Caki2 (cell line): ENCODE measurements around the gene FBLN7. TPM values are rescaled to one million over a fixed set of nuclear protein-coding genes. Genes with fewer than 3 reads are reported as not detected.
"Not testable (repeated sequence)": the region's sequence is repeated elsewhere in the genome, so short reads cannot be mapped to it uniquely, and the experiment has no call there.

Source experiments
- DNase-seq: peaks from one replicate; pipeline ENCODE4 v3.0.0-alpha.2; 2015; ENCODE audit warnings: low read depth
- in situ Hi-C: cut with HindIII; loops from 2 replicates; pipeline ENCODE4 v1.10.0; 2016; ENCODE audit warnings: low sequenced_read_pairs, low pct_unique_long_range_greater_than_20kb, mixed read lengths
- total RNA-seq: library from RNA; depleted of rRNA; stranded (reverse); fragments of >200 nt; shearing (Covaris generic); gene quantifications from 2 replicates; pipeline ENCODE4 v1.2.3, GENCODE V29; 2014; ENCODE audit warnings: low replicate concordance; rRNA removed

FBLN7 gene
- total RNA-seq, 1 experiment from 2014 or later = 13.6 TPM

DNA sequence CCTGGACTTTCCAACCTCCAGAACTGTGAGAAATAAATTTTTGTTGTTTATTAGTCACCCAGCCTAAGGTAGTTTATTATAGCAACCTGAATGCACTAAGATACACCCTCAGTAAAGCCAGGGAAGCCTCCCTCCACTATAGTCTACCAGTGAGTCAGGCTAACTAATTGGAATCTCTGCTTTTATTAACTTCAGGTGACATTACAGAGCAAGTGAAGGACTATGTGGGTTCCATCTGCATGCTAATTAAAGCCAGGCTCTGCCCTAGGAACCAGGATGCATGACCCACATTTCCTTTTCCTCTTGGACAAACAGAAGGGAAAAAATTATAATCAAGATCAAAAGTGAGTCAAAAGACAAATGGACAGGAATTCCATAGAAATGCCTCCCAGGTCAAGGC lies 60.6 kb downstream of the FBLN7 start:
- DNase-seq = no peak
- in situ Hi-C loops = no loop called here

DNA sequence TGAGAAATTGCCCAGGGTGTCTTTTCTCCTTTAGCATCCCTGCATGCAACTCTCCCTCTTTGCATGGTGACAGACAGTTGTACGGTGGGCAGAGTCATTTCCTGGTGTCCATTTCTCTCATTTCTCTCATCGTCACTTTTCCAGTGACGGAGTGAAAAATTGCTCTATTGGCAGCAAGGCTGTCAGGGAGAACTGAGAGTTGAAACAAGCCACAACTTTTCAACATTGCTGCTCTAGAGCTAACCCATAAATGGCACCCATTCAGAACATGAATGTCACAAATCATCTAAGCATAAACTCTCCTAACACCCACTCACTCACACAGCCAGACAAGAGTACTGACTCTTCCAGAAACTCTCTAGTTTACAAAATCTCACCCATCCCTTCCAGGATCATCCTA lies 61.0 kb downstream of the FBLN7 start:
- no peak for DNase-seq
- in situ Hi-C loops = no loop called here

DNA sequence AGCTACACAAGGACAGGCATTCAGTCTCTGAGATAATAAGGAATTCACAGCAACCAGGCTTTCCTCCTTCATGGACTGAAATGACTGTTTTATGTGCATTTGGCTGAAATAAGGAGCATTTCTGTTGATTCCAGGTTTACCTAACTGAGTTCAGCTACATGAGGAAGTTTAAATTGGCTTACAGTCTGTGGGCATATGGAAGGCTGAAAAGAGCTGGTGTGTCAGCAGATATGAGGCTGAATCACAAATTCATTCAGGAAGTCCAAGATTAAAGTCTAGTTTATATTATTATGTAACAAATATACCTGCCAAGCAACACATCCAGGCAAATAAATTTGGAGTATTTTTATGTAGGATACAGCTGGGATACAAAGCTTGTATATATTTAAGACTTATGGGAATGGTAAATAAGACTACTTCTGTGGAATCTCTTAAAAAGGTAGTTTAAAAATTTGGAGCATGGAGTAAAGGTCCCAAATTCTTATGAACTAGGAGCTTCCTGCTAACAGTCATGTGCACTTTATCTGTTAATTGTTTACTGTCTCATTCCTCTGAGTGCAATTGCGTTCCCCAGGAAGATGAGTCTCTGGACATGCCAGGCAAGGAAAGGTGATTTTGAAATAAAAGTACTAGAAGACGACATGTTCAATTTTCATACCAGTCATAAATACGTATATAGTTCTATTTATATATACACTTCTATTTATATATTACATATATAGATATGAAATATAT lies 63.7 kb downstream of the FBLN7 start:
- in situ Hi-C loops = no loop called here
- no peak for DNase-seq

DNA sequence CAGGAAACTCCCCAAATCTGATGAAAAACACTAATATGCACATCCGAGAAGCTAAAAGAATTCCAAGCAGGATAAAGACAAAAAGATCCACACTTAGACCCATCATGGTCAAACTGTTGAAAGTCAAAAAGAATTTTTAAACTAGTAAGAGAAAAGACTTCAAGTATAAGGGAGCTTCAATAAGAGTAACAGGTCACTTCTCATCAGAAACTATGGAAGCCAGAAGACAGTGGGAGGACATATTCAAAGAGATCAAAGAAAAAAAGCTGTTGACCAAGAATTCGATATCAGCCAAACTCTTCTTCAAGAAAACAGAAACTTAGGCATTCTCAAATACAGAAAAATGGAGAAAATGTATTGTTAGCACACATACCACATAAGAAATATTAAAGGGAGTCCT lies 66.2 kb downstream of the FBLN7 start:
- in situ Hi-C loops = no loop called here
- peak; percentile 43 for DNase-seq

DNA sequence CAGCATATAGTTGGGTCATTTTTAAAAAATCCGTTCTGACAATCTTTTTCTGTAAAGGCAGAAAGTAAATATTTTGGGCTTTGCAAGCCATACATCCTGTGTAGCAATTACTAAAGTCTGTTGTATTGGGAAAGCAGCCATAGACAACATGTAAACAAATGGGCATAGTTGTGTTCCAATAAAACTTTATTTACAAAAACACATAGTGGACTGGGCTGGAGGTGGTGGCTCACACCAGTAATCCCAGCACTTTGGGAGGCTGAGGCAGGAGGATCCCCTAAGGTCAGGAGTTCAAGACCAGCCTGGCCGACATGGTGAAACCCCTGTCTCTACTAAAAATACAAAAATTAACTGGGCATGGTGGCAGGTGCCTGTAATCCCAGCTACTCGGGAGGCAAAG lies 69.7 kb downstream of the FBLN7 start:
- in situ Hi-C loops = not testable (repeated sequence)

DNA sequence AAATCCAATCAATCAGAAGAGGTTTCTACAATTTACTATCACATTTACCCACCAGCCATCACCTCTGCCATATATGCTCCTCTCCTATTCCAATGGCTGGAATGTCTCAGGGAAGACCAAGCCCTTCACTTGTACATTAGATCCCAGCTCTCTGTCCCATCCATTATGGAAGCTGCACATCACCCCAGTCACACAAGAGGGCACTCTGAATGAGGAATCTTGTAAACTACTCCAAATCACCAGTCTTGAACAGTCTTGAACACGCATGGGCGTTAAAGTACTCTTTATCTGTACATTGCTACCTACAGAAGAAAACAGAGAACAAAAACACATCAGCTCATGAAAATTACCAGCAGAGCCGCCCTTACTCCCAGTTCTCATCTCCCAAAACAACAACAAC lies 78.0 kb downstream of the FBLN7 start:
- DNase-seq = peak; percentile 10
- in situ Hi-C loops = no loop called here

More for the DNA sequence above, 69.7 kb downstream of the FBLN7 start:
- DNase-seq = not testable (repeated sequence)

DNA sequence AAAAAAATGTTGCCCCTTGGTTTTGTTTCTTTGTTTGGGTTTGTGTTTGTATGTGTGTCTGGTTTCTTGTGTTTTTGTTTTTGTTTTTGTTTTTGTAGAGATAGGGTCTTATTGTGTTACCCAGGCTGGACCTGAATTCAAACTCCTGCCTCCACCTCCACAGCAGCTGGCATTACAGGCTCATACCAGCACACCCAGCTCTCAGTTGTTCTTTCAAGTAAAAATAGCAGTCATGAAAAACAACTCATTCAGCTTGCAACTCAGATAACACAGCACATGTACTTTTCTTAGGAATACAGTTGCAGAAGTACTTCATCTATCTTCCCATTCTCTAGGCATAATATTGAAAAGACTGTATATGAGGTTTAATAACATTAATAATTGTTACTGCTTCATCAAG lies 79.7 kb downstream of the FBLN7 start:
- DNase-seq = no peak
- in situ Hi-C loops = no loop called here

DNA sequence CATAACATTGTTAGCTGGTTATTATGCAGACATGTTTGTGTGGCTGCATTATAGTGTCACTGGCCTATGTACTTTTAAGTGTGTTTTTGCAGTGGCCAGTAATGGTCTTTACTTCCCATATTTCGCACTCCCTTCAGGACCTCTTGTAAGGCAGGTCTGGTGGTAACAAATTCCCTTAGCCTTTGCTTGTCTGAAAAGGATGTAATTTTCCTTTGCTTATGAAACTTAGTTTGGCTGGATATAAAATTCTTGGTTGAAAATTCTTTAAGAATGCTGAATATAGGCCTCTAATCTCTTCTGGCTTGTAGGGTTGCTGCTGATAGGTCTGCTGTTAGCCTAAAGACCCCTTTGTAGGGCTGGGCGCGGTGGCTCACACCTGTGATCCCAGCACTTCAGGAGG lies 82.0 kb downstream of the FBLN7 start:
- DNase-seq = no peak
- in situ Hi-C loops = no loop called here

DNA sequence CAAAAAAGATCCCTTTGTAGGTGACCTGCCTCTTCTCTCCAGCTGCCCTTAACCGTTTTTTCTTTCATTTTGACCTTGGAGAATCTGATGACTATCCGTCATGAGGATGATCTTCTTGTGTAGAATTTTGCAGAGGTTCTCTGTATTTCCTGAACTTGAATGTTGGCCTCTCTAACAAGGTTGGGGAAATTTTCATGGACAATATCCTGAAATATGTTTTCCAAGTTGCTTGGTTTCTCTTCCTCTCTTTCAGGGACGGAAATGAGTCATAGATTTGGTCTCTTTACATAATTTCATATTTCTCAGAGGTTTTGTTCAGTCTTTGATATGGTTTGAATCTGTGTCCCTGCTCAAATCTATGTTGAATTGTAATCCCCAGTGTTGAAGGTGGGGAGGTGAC lies 82.6 kb downstream of the FBLN7 start:
- no peak for DNase-seq
- in situ Hi-C loops = no loop called here

DNA sequence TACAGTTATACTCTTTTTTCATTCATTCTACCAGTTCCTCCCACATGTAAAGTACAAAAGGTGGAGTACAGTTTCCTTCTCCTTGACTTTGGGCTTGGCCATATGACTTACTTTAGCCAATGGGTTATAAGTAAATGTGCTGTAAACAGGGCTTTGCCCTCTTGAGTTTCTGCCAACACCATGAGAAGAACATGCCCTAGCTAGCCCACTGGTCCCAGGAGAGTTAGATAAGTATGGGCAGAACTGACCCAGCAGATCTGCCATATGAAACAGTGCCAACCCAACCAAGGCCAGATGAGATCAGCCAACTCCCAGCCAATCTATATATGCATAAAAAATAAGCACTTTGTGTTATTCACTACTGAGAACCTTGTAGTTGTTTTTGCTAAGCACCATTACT lies 91.2 kb downstream of the FBLN7 start:
- DNase-seq = peak; percentile 11
- in situ Hi-C loops = no loop called here

DNA sequence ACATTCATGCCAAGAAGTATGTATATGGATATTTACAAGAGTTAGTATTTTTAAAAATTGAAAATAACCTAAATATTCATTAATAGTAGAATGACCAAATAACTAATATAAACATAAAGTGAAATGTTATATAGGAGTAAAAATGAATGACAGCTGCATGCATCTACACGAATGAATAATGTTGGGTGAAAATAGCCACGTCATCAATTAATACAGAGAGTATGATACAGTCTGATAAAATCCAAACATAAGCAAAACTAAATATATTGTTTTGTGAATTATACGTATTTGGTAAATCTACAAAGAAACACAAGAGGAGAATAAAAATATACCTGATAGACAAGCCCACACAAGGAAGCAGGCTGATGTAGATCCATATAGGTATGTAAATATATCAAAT lies 92.2 kb downstream of the FBLN7 start:
- DNase-seq = no peak
- in situ Hi-C loops = no loop called here

Other genes with a start within 250 kb of the FBLN7 start
- gene MERTK, start 239.8 kb upstream of the FBLN7 start, total RNA-seq = 1.4 and 9.3 TPM in 2 replicates
- 18.1 and 20.7 TPM in 2 replicates for gene TMEM87B, start 83.1 kb upstream of the FBLN7 start, total RNA-seq
- gene ZC3H8, start 116.7 kb downstream of the FBLN7 start, total RNA-seq = 4.0 and 6.3 TPM in 2 replicates
- gene ZC3H6, start 137.2 kb downstream of the FBLN7 start, total RNA-seq = 0.70 and 8.6 TPM in 2 replicates